ENCODE data around the gene DCHS1. TPM values are rescaled to one million over a fixed set of nuclear protein-coding genes. Genes with fewer than 3 reads are reported as not detected.

DCHS1 gene
- total and polyA plus RNA-seq, 4 donors, result 0.68 to 8.9 (median 5.8) TPM

DNA sequence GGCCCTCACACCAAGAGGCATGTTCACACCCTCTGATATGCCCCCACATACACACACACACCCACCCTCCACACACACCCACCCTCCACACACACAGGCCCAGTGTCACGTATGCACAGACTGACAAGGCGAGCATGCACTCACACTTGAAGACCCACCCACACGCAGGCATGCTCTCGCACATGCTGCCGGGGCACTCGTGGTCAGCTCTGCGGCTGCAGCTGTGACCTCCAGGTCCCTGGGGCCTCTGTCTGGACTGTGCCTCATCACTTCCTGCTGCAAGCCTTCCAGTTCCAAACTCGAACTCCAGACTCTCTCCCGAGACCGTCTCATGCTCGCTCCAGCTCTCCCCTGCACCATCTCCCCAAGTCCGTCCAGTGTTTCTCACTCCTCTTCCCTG, 9.5 kb downstream of the DCHS1 start:
- Histone ChIP-seq H3K27me3 (ENCODE audit: control insufficient read depth in 4 of 4, insufficient read depth in 4 of 4, low read length in 3 of 4) (no peaks in the 10 kb centered on the region), H3K4me3 (ENCODE audit: low read depth in 1 of 3, low read length in 3 of 3) (no peak overlapping the region), H3K9ac (ENCODE audit: low read depth in 1 of 2, low read length in 2 of 2) (no peak overlapping the region), H3K27ac (ENCODE audit: low read depth in 1 of 2, low read length in 2 of 2) (peak overlapping the region; percentile 11 to 61), H3K36me3 (ENCODE audit: control insufficient read depth in 4 of 4, insufficient read depth in 3 of 4, low read depth in 1 of 4, low read length in 3 of 4) (no peaks in the 10 kb centered on the region), H3K4me1 (ENCODE audit: control insufficient read depth in 4 of 4, insufficient read depth in 4 of 4, low read length in 3 of 4) (peaks cover 0 to 10% (median 2%) of the 10 kb centered on the region in 4 donors), H3K9me3 (ENCODE audit: control insufficient read depth in 4 of 4, low read length in 3 of 4) (no peaks in the 10 kb centered on the region)
- whole genome bisulfite sequencing, result 73% methylated on average over 12 of the region's 12 CpGs
- no peak for TF ChIP-seq SP1 (IDR thresholded peaks at IDR 0.05)
- TF ChIP-seq, protein P1, sequence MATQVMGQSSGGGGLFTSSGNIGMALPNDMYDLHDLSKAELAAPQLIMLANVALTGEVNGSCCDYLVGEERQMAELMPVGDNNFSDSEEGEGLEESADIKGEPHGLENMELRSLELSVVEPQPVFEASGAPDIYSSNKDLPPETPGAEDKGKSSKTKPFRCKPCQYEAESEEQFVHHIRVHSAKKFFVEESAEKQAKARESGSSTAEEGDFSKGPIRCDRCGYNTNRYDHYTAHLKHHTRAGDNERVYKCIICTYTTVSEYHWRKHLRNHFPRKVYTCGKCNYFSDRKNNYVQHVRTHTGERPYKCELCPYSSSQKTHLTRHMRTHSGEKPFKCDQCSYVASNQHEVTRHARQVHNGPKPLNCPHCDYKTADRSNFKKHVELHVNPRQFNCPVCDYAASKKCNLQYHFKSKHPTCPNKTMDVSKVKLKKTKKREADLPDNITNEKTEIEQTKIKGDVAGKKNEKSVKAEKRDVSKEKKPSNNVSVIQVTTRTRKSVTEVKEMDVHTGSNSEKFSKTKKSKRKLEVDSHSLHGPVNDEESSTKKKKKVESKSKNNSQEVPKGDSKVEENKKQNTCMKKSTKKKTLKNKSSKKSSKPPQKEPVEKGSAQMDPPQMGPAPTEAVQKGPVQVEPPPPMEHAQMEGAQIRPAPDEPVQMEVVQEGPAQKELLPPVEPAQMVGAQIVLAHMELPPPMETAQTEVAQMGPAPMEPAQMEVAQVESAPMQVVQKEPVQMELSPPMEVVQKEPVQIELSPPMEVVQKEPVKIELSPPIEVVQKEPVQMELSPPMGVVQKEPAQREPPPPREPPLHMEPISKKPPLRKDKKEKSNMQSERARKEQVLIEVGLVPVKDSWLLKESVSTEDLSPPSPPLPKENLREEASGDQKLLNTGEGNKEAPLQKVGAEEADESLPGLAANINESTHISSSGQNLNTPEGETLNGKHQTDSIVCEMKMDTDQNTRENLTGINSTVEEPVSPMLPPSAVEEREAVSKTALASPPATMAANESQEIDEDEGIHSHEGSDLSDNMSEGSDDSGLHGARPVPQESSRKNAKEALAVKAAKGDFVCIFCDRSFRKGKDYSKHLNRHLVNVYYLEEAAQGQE (IDR thresholded peaks at IDR 0.05), result no peak
- TF ChIP-seq YY1 (IDR thresholded peaks at IDR 0.05), result no peak
- TF ChIP-seq ATF3 (IDR thresholded peaks at IDR 0.05), result no peak
- no peak for TF ChIP-seq TAF1 (conservative IDR thresholded peaks at IDR 0.05)
- peak; percentile 51 for TF ChIP-seq NR2F2 (IDR thresholded peaks at IDR 0.05)
- DNase-seq (ENCODE audit: low spot score), result no peak

DNA sequence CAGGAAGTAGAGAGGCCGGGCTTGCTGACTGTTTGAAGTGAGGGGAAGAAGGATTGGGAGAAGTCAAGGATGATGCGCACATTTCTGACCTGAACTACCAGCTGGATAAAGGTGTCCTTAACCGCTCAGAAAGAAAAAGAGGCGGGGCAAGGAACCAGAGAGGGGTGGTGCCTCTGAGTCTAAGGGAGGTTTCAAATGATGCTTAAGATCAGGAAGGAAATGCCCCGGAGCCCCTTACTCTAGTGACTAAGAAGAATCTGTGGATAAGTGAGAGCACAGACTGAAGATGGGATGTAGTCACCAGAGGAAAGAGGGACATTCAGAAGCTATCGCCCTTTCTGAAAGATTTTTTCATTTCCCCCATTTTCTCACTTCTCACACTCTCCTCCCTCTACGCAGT, 12.7 kb downstream of the DCHS1 start:
- Histone ChIP-seq H3K27me3 (ENCODE audit: control insufficient read depth in 4 of 4, insufficient read depth in 4 of 4, low read length in 3 of 4) (no peaks in the 10 kb centered on the region), H3K9ac (ENCODE audit: low read depth in 1 of 2, low read length in 2 of 2) (no peak overlapping the region), H3K9me3 (ENCODE audit: control insufficient read depth in 4 of 4, low read length in 3 of 4) (no peaks in the 10 kb centered on the region), H3K36me3 (ENCODE audit: control insufficient read depth in 4 of 4, insufficient read depth in 3 of 4, low read depth in 1 of 4, low read length in 3 of 4) (no peaks in the 10 kb centered on the region), H3K4me3 (ENCODE audit: low read depth in 1 of 3, low read length in 3 of 3) (no peak overlapping the region), H3K27ac (ENCODE audit: low read depth in 1 of 2, low read length in 2 of 2) (no peak overlapping the region), H3K4me1 (ENCODE audit: control insufficient read depth in 4 of 4, insufficient read depth in 4 of 4, low read length in 3 of 4) (peaks cover 0 to 18% (median 10%) of the 10 kb centered on the region in 4 donors)
- TF ChIP-seq GABPA (IDR thresholded peaks at IDR 0.05 in 1 of 2, conservative IDR thresholded peaks at IDR 0.05 in 1 of 2), result no peak
- no peak for TF ChIP-seq FOXA2 (IDR thresholded peaks at IDR 0.05)
- no peak for TF ChIP-seq SP1 (IDR thresholded peaks at IDR 0.05)
- TF ChIP-seq RXRA (IDR thresholded peaks at IDR 0.05), result no peak
- TF ChIP-seq ATF3 (IDR thresholded peaks at IDR 0.05), result no peak
- no peak for TF ChIP-seq TAF1 (conservative IDR thresholded peaks at IDR 0.05)
- no peak for TF ChIP-seq JUND (IDR thresholded peaks at IDR 0.05)
- TF ChIP-seq HNF4G (IDR thresholded peaks at IDR 0.05), result no peak
- no peak for TF ChIP-seq HNF4A (conservative IDR thresholded peaks at IDR 0.05)
- TF ChIP-seq CTCF (IDR thresholded peaks at IDR 0.05; ENCODE audit: low read depth, low read length, missing input control), result no peak
- 83% methylated on average over 7 of the region's 7 CpGs for WGBS
- no peak for DNase-seq (ENCODE audit: low spot score)
